Testis (tissue), 2 donors: ENCODE data around the gene SNED1.

ENCODE experiments used
- CTCF ChIP-seq, 3 experiments: fragments of 450-650 bp in 2 of 3; fragments of 200-600 bp in 1 of 3; sonication (generic) in 1 of 3; IDR thresholded peaks; one replicate each; pipeline ENCODE4 v1.5.1; 2016 to 2019; ENCODE audit warnings: antibody characterized with exemption in 3 of 3, mild to moderate bottlenecking in 2 of 3, moderate library complexity in 1 of 3
- POLR2A ChIP-seq: fragments of 450-650 bp; IDR thresholded peaks from one replicate; pipeline ENCODE4 v1.6.1; 2017; ENCODE audit warnings: antibody characterized with exemption, mild to moderate bottlenecking, moderate library complexity

- TF ChIP-seq POLR2A (no peak), CTCF (IDR thresholded peaks at IDR 0.05) (no peak)
These were observed 19.0 kb downstream of the SNED1 start for GRCh38 chr2:241017228-241017940.
